K562 (cell line): ENCODE results near the gene PDZD2. TPM values are rescaled to one million over a fixed set of nuclear protein-coding genes. Genes with fewer than 3 reads are reported as not detected.

Experiments used
- ATAC-seq: fragments of 200-7000 bp; cut with Tn5 transposase; 3 replicates; pipeline ENCODE4 v1.9.1; 2020; ENCODE audit warnings: moderate library complexity
- BruUV-seq: library from RNA; stranded (reverse); fragments of 400-500 nt; replicated peaks from 2 replicates; lab custom pipeline; 2021; lab: Mats Ljungman, UMichigan
- CTCF ChIA-PET: fragments of 300-600 bp; formaldehyde crosslinking; extraction: SDS; loops from one replicate; lab custom pipeline; 2021; ENCODE audit warnings: low intra/inter-chr PET ratio; lab: Yijun Ruan, JAX
- POLR2A ChIA-PET: fragments of 300-600, 350-650 bp; sonication (Branson Sonifier 250); formaldehyde crosslinking; extraction: SDS; loops from one replicate; lab custom pipeline; 2021; ENCODE audit warnings: antibody characterized with exemption, inconsistent platforms; lab: Yijun Ruan, JAX
- DNase-seq, 4 experiments: peaks; one replicate each; pipeline versions ENCODE4 v3.0.0 to v3.0.0-alpha.2; 2011 to 2018; ENCODE audit warnings: low spot score in 3 of 4, mixed read lengths in 3 of 4; ENCODE audit errors: extremely low read depth in 1 of 4
- FAIRE-seq: peaks from 2 replicates; lab custom pipeline; 2011; peaks lifted over from hg19 to GRCh38; lab: Jason Lieb, UNC
- H2AFZ ChIP-seq: 2 replicates; pipeline ENCODE4 v1.6.0; 2011; ENCODE audit warnings: low read depth, low read length, control low read depth, inconsistent platforms
- H3K27ac ChIP-seq: fragments of 200-600 bp; 3 replicates; pipeline ENCODE4 v1.8.0; 2011; ENCODE audit warnings: low read depth, mild to moderate bottlenecking, control low read depth, inconsistent platforms, low read length, moderate library complexity, mixed read lengths; ENCODE audit errors: extremely low read depth
- H3K27me3 ChIP-seq, 2 experiments: fragments of 300-600 bp in 1 of 2; 2 replicates in 1 of 2; 3 replicates in 1 of 2; pipeline versions ENCODE4 v1.6.0 to v1.8.0; 2011; ENCODE audit warnings: inconsistent platforms in 2 of 2, low read length in 2 of 2, mild to moderate bottlenecking in 1 of 2, mixed read lengths in 1 of 2, moderate library complexity in 1 of 2; ENCODE audit not compliant: control insufficient read depth in 2 of 2, insufficient read depth in 2 of 2
- H3K36me3 ChIP-seq: fragments of 300-600 bp; 3 replicates; pipeline ENCODE4 v1.8.0; 2011; ENCODE audit warnings: mild to moderate bottlenecking, low read length, inconsistent platforms; ENCODE audit not compliant: control insufficient read depth, insufficient read depth
- H3K4me1 ChIP-seq, 2 experiments: fragments of 200-600 bp in 1 of 2; replicated peaks in 1 of 2; 2 replicates in 1 of 2; 3 replicates in 1 of 2; pipeline versions ENCODE4 v1.5.1 to v1.8.0; 2011; ENCODE audit warnings: inconsistent platforms in 2 of 2, low read length in 2 of 2, mild to moderate bottlenecking in 1 of 2, mixed read lengths in 1 of 2, moderate library complexity in 1 of 2; ENCODE audit not compliant: control insufficient read depth in 2 of 2, insufficient read depth in 2 of 2
- H3K4me2 ChIP-seq: 2 replicates; pipeline ENCODE4 v1.6.1; 2011; ENCODE audit warnings: low read length, control low read depth, inconsistent platforms, mixed read lengths; ENCODE audit not compliant: insufficient read depth
- H3K4me3 ChIP-seq: fragments of 200-600 bp; sonication (generic), shearing (Covaris generic); 2 replicates; pipeline ENCODE4 v1.5.1; 2016; ENCODE audit warnings: control low read depth, inconsistent platforms
- H3K79me2 ChIP-seq: fragments of 200-600 bp; 3 replicates; pipeline ENCODE4 v1.8.0; 2011; ENCODE audit warnings: low read length, inconsistent platforms; ENCODE audit not compliant: control insufficient read depth, insufficient read depth
- H3K9ac ChIP-seq, 2 experiments: 2 replicates each; pipeline versions ENCODE4 v1.6.0 to v1.6.1; 2011; ENCODE audit warnings: low read depth in 2 of 2, low read length in 2 of 2, control low read depth in 1 of 2, inconsistent platforms in 1 of 2, mild to moderate bottlenecking in 1 of 2, mixed read lengths in 1 of 2; ENCODE audit not compliant: insufficient read depth in 1 of 2
- H3K9me1 ChIP-seq: one replicate; pipeline ENCODE4 v1.6.0; 2011; ENCODE audit warnings: inconsistent platforms, mild to moderate bottlenecking, low read length, moderate library complexity; ENCODE audit not compliant: control insufficient read depth, insufficient read depth
- H3K9me3 ChIP-seq: replicated peaks from 2 replicates; pipeline ENCODE4 v1.5.1; 2011; ENCODE audit warnings: low read depth, low read length, inconsistent platforms; ENCODE audit not compliant: control insufficient read depth, insufficient read depth
- H4K20me1 ChIP-seq: replicated peaks from 2 replicates; pipeline ENCODE4 v1.6.1; 2011; ENCODE audit warnings: low read length, inconsistent platforms, mixed read lengths; ENCODE audit not compliant: control insufficient read depth, insufficient read depth
- ATF4 ChIP-seq: fragments of 450-650 bp; formaldehyde crosslinking; IDR thresholded peaks from 2 replicates; pipeline ENCODE4 v1.4.0; 2022; ENCODE audit warnings: mild to moderate bottlenecking, moderate library complexity
- BCL6 ChIP-seq: fragments of 250-450 bp; sonication (Bioruptor Pico); IDR thresholded peaks from 2 replicates; pipeline ENCODE4 v1.4.0; 2020
- DDX20 ChIP-seq: fragments of 450-650 bp; IDR thresholded peaks from 2 replicates; pipeline ENCODE4 v1.6.1; 2016; ENCODE audit warnings: missing genetic modification characterization, low read depth, mild to moderate bottlenecking, missing compliant biosample characterization, moderate library complexity
- E2F1 ChIP-seq: sonication (generic); formaldehyde crosslinking; IDR thresholded peaks from 2 replicates; pipeline ENCODE4 v1.8.1; 2023; ENCODE audit warnings: mild to moderate bottlenecking, missing genetic modification reagents, moderate library complexity
- FOXM1 ChIP-seq, 2 experiments: fragments of 450-650 bp in 1 of 2; sonication (generic) in 1 of 2; formaldehyde crosslinking in 1 of 2; IDR thresholded peaks; 2 replicates each; pipeline versions ENCODE4 v1.6.1 to v1.9.0; 2017 to 2022; ENCODE audit warnings: low read depth in 2 of 2, mild to moderate bottlenecking in 2 of 2, missing genetic modification reagents in 1 of 2, moderate library complexity in 1 of 2
- GTF2F1 ChIP-seq: IDR thresholded peaks from 2 replicates; pipeline ENCODE4 v1.6.1; 2011; ENCODE audit warnings: low read depth, low read length, improper control_type of control experiment
- IRF2 ChIP-seq: sonication (generic); formaldehyde crosslinking; IDR thresholded peaks from 2 replicates; pipeline ENCODE4 v1.8.1; 2022; ENCODE audit warnings: mild to moderate bottlenecking, missing genetic modification reagents
- NR1H2 ChIP-seq: sonication (generic); formaldehyde crosslinking; IDR thresholded peaks from 2 replicates; pipeline ENCODE4 v1.4.0; 2020; ENCODE audit warnings: mild to moderate bottlenecking, missing genetic modification reagents
- RBM39 ChIP-seq: fragments of 200-400 bp; formaldehyde crosslinking; optimal IDR thresholded peaks from 2 replicates; pipeline ENCODE3; 2018; ENCODE audit warnings: low read depth, low read length
- SNIP1 ChIP-seq: fragments of 450-650 bp; IDR thresholded peaks from 2 replicates; pipeline ENCODE4 v1.7.1; 2017; ENCODE audit warnings: low read depth, mild to moderate bottlenecking
- SOX6 ChIP-seq: fragments of 450-650 bp; IDR thresholded peaks from 2 replicates; pipeline ENCODE4 v1.6.1; 2014; ENCODE audit warnings: mild to moderate bottlenecking
- ZC3H11A ChIP-seq: IDR thresholded peaks from 2 replicates; pipeline ENCODE4 v1.6.1; 2012; ENCODE audit warnings: low read depth, low read length, improper control_type of control experiment
- ZNF165 ChIP-seq: fragments of 250-450 bp; sonication (Bioruptor Pico); IDR thresholded peaks from 2 replicates; pipeline ENCODE4 v1.4.0; 2020; ENCODE audit warnings: borderline replicate concordance
- ZNF408 ChIP-seq: fragments of 250-450 bp; sonication (Bioruptor Pico); IDR thresholded peaks from 2 replicates; pipeline ENCODE4 v1.4.0; 2020; ENCODE audit warnings: low read depth, mild to moderate bottlenecking, moderate library complexity
- ZNF780A ChIP-seq: fragments of 250-450 bp; sonication (Bioruptor Pico); IDR thresholded peaks from 2 replicates; pipeline ENCODE4 v1.5.0; 2021; ENCODE audit warnings: mild to moderate bottlenecking
- WGBS: fragments of 100-300 bp; shearing (Covaris generic); methylation state at CpG from one replicate; pipeline ENCODE4 v1.1.6; 2016; ENCODE audit warnings: low coverage, mixed read lengths; ENCODE audit not compliant: insufficient coverage; ENCODE audit errors: missing lambda C conversion rate; 5-methylcytosine and 5-hydroxymethylcytosine counted together
- in situ Hi-C: fragments of 300-500 bp; cut with MboI; formaldehyde crosslinking; loops from 4 replicates; pipeline ENCODE4 v1.15.0; 2018; ENCODE audit warnings: inconsistent platforms, mixed read lengths
- intact Hi-C: fragments of 100-400 bp; cut with micrococcal nuclease; formaldehyde crosslinking; loops from 2 replicates; pipeline ENCODE4 v1.14.2; 2022
- polyA plus RNA-seq, 8 experiments: library from polyadenylated mRNA; depleted of rRNA in 4 of 8; stranded (reverse) in 5 of 8; unstranded in 3 of 8; fragments of >200 nt; fragmentation: Nextera tagmentation in 2 of 8; fragmentation: Illumina TruSeq in 1 of 8; extraction: Ambion mirVana in 2 of 8; extraction: Trizol in 1 of 8; gene quantifications; 2 replicates each; pipeline versions ENCODE4 v1.2.1 to v1.2.3, GENCODE V29; 2011 to 2014; ENCODE audit warnings: inconsistent platforms in 1 of 8, missing spikeins in 1 of 8
- total RNA-seq, 7 experiments: library from RNA; depleted of rRNA in 6 of 7; stranded (reverse); fragments of >200 nt in 6 of 7; fragmentation: Illumina TruSeq in 2 of 7; extraction: Trizol in 2 of 7; gene quantifications; 2 replicates each; pipeline versions ENCODE4 v1.2.1 to v1.2.3, GENCODE V29; 2011 to 2021; ENCODE audit warnings: low replicate concordance in 1 of 7

The PDZD2 gene
- total and polyA plus RNA-seq, 9 of the 15 experiments (the other 6 are each of a cell fraction or from before 2014, with no cell fraction given): 0.02 to 0.08 (median 0.04) TPM; not detected in 6

GRCh38 chr5:32150366-32150765 is 511.4 kb downstream of the PDZD2 start:
- no peak overlapping the region for H3K9ac ChIP-seq
- no peaks in the 10 kb centered on the region for H3K27me3 ChIP-seq
- H3K36me3 ChIP-seq: peaks cover 59% of the 10 kb centered on the region
- no peak overlapping the region for H2AFZ ChIP-seq
- in situ Hi-C loops: no loop called here
- FAIRE-seq (no peak), ATAC-seq (no peak), DNase-seq (no peak)
- WGBS: 100% methylated on average over 1 of the region's 1 CpG
- H3K79me2 ChIP-seq: peaks cover 100% of the 10 kb centered on the region
- CTCF ChIA-PET: no interaction called here
- no peak overlapping the region for H3K4me2 ChIP-seq
- TF ChIP-seq ZNF408 (CRISPR knock-in tag) (no peak), GTF2F1 (no peak), RBM39 (no peak)
- no TSS peak for BruUV-seq
- no peaks in the 10 kb centered on the region for H3K9me1 ChIP-seq
- H3K27ac ChIP-seq: no peak overlapping the region
- H4K20me1 ChIP-seq: peaks cover 19% of the 10 kb centered on the region
- H3K4me1 ChIP-seq: peaks cover 0 to 7% of the 10 kb centered on the region in 2 experiments; a peak in 3 of 5 replicates
- intact Hi-C loops: no loop called here
- H3K9me3 ChIP-seq: no peaks in the 10 kb centered on the region
- POLR2A ChIA-PET: interaction anchor here (0.6 kb wide), 1 partner anchor 178 kb away, joined by 3 read pairs; no protein-coding TSS in a partner anchor
- no peak overlapping the region for H3K4me3 ChIP-seq

GRCh38 chr5:32151198-32151597 is 512.3 kb downstream of the PDZD2 start:
- Histone ChIP-seq H4K20me1 (peaks cover 10% of the 10 kb centered on the region), H3K79me2 (peaks cover 100% of the 10 kb centered on the region), H3K9me3 (no peaks in the 10 kb centered on the region), H3K4me2 (no peak overlapping the region), H2AFZ (no peak overlapping the region), H3K4me3 (no peak overlapping the region), H3K4me1 (peaks cover 0 to 7% of the 10 kb centered on the region in 2 experiments; a peak in 3 of 5 replicates), H3K9me1 (no peaks in the 10 kb centered on the region), H3K36me3 (peaks cover 58% of the 10 kb centered on the region), H3K9ac (no peak overlapping the region), H3K27ac (no peak overlapping the region; the same call in 2 of the 3 replicates), H3K27me3 (no peaks in the 10 kb centered on the region)
- CTCF ChIA-PET: no interaction called here
- ATAC-seq (no peak), FAIRE-seq (no peak), DNase-seq (no peak)
- no TSS peak for BruUV-seq
- in situ Hi-C loops: no loop called here
- intact Hi-C loops: no loop called here
- 92% methylated on average over 6 of the region's 6 CpGs for WGBS
- POLR2A ChIA-PET: interaction anchor here (0.8 to 1.7 kb wide), 5 partner anchors 10 to 22 kb away, joined by 3 to 6 read pairs (median 3); partner anchors contain the start of gene GOLPH3
- TF ChIP-seq SOX6: no peak
- no peak for TF ChIP-seq ZNF165
- TF ChIP-seq BCL6 (CRISPR knock-in tag): no peak
- no peak for TF ChIP-seq DDX20 (tag)
- TF ChIP-seq IRF2 (CRISPR knock-in tag): no peak
- TF ChIP-seq E2F1 (CRISPR knock-in tag): no peak
- no peak for TF ChIP-seq ZC3H11A
- no peak for TF ChIP-seq SNIP1
- no peak for TF ChIP-seq ATF4 (CRISPR knock-in tag)
- no peak for TF ChIP-seq FOXM1 (IDR thresholded peaks at IDR 0.05; ENCODE audit: low read depth)
- TF ChIP-seq FOXM1 (CRISPR knock-in tag; IDR thresholded peaks at IDR 0.05; ENCODE audit: low read depth): no peak
- no peak for TF ChIP-seq NR1H2 (CRISPR knock-in tag)
- no peak for TF ChIP-seq ZNF780A (CRISPR knock-in tag)
